Lower lobe of right lung (tissue), 2 donors: ENCODE measurements around the gene NECAB3. TPM values are rescaled to one million over a fixed set of nuclear protein-coding genes. Genes with fewer than 3 reads are reported as not detected.
A peak's percentile ranks its signal among the peaks of the same experiment; 100 is the strongest.

Source experiments
- ATAC-seq, 2 donors: fragments of 200-7000 bp; cut with Tn5 transposase; one replicate each; pipeline ENCODE4 v1.9.1; 2020 to 2022; ENCODE audit warnings: mild to moderate bottlenecking in 2 of 2, moderate library complexity in 2 of 2
- DNase-seq: peaks from one replicate; pipeline ENCODE4 v3.0.0-alpha.2; 2020
- H3K27ac ChIP-seq: fragments of 200-600 bp; one replicate; pipeline ENCODE4 v1.8.0; 2022
- H3K27me3 ChIP-seq: fragments of 200-600 bp; one replicate; pipeline ENCODE4 v1.8.0; 2022; ENCODE audit warnings: low read depth
- H3K36me3 ChIP-seq: fragments of 200-600 bp; one replicate; pipeline ENCODE4 v1.8.0; 2022; ENCODE audit warnings: mild to moderate bottlenecking
- H3K4me1 ChIP-seq: fragments of 200-600 bp; one replicate; pipeline ENCODE4 v1.8.0; 2022
- H3K4me3 ChIP-seq: fragments of 200-600 bp; one replicate; pipeline ENCODE4 v1.8.0; 2022; ENCODE audit warnings: mild to moderate bottlenecking
- H3K9me3 ChIP-seq: fragments of 200-600 bp; one replicate; pipeline ENCODE4 v1.8.0; 2022
- intact Hi-C: fragments of 100-400 bp; cut with DNase I; formaldehyde crosslinking; loops from one replicate; pipeline ENCODE4 v1.11.0; 2022
- total RNA-seq: library from RNA; stranded (reverse); fragmentation: NEBNext Ultra II Directional; extraction: Animal tissue kit (Norgen Biotek cat#: 25700); gene quantifications from one replicate; pipeline ENCODE4 v1.2.1, GENCODE V29; 2021
- TF ChIP-seq, protein P1 (sequence below): fragments of 200-600 bp; IDR thresholded peaks from one replicate; pipeline ENCODE4 v1.8.0; 2022; ENCODE audit warnings: antibody characterized with exemption, mild to moderate bottlenecking
- donor health status: DM: no; HTN: yes; CAD: no; lungs with severe emphysema.

NECAB3 gene
- total RNA-seq, 1 donor from 2014 or later, result 60.3 TPM

DNA sequence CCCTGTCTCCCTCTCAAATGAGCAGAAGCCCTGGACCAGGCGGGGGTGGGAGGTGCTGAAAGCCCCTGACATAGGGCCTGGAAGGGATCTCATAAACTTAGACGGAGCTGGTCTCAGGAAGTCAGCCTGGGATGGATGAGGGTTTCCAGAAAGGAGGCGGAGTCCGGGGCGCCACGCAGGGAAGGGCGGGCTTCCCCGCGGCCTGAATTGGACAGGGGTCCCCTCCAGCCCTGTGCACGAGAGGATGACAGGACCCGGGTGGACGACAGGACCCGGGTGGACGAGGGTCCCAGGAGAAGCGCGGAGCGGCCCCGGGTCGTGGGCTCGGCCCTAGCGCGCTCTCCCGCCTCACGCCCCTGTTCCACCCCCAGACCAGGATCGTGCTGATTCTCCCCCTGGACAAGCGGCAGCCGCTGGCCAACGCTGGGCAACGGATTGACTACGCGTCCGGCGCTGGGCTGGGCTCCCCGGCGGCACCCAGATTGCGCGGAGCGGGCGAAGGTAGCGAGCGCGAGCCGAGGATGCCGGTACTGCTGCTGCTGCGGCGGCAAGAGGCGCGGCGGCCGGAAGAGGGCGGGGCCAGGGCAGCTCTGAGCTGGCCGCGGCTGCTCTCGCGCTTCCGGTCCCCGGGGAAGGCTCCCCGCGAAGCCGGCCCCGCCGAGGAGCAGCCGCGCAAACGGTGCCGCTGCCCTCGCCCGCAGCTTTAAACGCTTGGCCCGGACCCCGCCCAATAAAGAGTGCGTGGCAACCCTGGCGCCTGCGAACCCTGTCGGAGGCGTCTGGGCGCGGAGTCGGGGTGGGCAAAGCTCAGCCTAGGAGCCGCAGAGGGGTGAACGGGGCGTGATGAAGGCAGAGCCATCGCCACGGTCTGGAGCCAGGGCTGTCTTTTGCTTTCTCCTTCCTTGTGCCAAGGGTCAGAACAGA, 10.8 kb downstream of the NECAB3 start:
- DNase-seq (peak; percentile 94), ATAC-seq (peak; percentile 77 to 80)
- Histone ChIP-seq H3K4me1 (peaks cover 47% of the 10 kb centered on the region), H3K36me3 (peaks cover 19% of the 10 kb centered on the region), H3K9me3 (no peaks in the 10 kb centered on the region), H3K4me3 (peak overlapping the region; percentile 88), H3K27ac (peak overlapping the region; percentile 88), H3K27me3 (no peaks in the 10 kb centered on the region)
- TF ChIP-seq, protein P1, sequence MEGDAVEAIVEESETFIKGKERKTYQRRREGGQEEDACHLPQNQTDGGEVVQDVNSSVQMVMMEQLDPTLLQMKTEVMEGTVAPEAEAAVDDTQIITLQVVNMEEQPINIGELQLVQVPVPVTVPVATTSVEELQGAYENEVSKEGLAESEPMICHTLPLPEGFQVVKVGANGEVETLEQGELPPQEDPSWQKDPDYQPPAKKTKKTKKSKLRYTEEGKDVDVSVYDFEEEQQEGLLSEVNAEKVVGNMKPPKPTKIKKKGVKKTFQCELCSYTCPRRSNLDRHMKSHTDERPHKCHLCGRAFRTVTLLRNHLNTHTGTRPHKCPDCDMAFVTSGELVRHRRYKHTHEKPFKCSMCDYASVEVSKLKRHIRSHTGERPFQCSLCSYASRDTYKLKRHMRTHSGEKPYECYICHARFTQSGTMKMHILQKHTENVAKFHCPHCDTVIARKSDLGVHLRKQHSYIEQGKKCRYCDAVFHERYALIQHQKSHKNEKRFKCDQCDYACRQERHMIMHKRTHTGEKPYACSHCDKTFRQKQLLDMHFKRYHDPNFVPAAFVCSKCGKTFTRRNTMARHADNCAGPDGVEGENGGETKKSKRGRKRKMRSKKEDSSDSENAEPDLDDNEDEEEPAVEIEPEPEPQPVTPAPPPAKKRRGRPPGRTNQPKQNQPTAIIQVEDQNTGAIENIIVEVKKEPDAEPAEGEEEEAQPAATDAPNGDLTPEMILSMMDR, result no peak
- intact Hi-C loops, result no loop called here

DNA sequence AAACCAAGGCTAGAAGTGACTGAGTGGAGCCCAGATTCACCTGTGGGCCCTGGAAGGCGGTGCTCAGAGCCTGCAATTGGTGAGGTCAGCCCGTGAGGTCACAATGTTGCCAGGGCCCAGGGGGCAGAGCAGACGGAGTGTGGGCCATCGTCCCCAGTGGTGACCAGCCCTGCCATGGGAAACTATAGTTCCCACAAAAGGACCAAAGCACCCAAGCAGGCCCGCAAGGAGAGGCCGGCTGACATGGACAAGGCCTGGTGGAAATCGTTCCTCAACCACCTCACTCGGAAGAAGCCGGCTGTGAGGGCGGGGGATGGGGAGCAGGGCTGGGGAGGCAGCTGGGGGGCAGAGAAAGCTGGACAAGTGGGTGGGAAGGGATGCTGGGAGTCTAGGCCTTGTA, 12.1 kb downstream of the NECAB3 start, which contains the start of gene C20orf144:
TSS of gene C20orf144 (plus strand) at position 156 of the 400 bp plus-strand sequence. CDS start at position 175, 19 bp downstream.
- peak within 1 kb of the TSS; percentile 88 for H3K4me3 ChIP-seq
- DNase-seq, result peak; percentile 47
- H3K27ac ChIP-seq, result peak within 1 kb of the TSS; percentile 88
- no peak for ATAC-seq
- H3K36me3 ChIP-seq, result peaks cover 24% of the 10 kb centered on the region
- H3K9me3 ChIP-seq, result no peaks in the 10 kb centered on the region
- TF ChIP-seq, protein P1, result no peak
- intact Hi-C loops, result no loop called here
- H3K27me3 ChIP-seq, result no peaks in the 10 kb centered on the region
- peaks cover 35% of the 10 kb centered on the region for H3K4me1 ChIP-seq

DNA sequence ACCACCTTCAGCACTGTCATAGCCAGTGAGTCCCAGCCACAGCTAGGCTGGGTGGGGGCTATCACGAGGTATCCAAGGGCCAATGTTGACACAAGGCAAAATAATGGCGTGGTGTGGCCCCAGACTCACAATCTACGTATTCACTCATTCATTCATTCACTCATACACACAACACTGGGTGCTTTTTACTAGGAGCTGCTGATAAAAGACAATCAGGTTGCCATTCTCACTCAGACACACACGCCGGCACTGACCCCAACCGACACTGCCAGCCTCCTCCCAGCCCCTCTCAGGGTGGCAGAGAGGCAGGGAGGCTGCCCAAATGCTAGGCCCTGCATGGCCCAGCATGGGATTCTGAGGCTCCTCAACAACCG, 13.6 kb downstream of the NECAB3 start:
- Histone ChIP-seq H3K9me3 (no peaks in the 10 kb centered on the region), H3K4me3 (no peak overlapping the region), H3K27me3 (no peaks in the 10 kb centered on the region), H3K27ac (no peak overlapping the region), H3K36me3 (peaks cover 24% of the 10 kb centered on the region), H3K4me1 (peaks cover 24% of the 10 kb centered on the region)
- DNase-seq (peak; percentile 25), ATAC-seq (no peak)
- intact Hi-C loops, result no loop called here
- TF ChIP-seq, protein P1, result no peak

DNA sequence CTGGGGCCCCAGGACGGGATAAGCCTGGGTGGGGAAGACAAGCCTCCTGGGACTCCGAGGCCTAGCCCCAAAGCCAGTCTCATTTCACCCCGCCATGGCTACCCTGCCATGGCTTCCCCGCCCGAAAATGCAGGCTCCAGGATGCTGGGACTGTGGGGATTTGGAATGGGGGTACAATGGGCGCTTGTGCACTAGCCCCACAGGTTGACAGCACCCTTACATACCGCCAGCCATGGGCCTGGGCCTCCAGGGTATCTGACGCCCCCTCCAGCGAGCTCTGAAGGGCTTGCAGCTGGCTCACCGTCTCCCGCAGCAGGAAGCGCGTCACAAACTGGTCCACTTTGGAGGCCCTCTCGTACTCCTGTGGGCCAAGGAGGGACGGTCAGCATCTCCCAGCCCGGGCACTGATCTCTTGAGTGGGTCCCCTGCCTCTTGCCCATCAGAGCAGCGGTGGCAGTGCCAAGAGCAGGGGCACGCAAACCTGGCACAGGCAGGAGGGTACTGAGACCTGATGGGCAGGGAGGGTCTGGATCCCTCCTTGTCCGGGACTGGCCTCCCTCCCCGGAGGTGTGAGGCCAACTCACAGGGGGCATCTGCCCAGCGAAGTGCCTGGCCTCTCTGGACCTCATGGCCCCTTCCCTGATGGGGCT, 14.1 kb downstream of the NECAB3 start:
- no peaks in the 10 kb centered on the region for H3K27me3 ChIP-seq
- H3K9me3 ChIP-seq, result no peaks in the 10 kb centered on the region
- TF ChIP-seq, protein P1, result no peak
- ATAC-seq, result no peak
- peaks cover 24% of the 10 kb centered on the region for H3K36me3 ChIP-seq
- peaks cover 19% of the 10 kb centered on the region for H3K4me1 ChIP-seq
- DNase-seq, result peak; percentile 42
- H3K4me3 ChIP-seq, result no peak overlapping the region
- no peak overlapping the region for H3K27ac ChIP-seq
- intact Hi-C loops, result no loop called here

DNA sequence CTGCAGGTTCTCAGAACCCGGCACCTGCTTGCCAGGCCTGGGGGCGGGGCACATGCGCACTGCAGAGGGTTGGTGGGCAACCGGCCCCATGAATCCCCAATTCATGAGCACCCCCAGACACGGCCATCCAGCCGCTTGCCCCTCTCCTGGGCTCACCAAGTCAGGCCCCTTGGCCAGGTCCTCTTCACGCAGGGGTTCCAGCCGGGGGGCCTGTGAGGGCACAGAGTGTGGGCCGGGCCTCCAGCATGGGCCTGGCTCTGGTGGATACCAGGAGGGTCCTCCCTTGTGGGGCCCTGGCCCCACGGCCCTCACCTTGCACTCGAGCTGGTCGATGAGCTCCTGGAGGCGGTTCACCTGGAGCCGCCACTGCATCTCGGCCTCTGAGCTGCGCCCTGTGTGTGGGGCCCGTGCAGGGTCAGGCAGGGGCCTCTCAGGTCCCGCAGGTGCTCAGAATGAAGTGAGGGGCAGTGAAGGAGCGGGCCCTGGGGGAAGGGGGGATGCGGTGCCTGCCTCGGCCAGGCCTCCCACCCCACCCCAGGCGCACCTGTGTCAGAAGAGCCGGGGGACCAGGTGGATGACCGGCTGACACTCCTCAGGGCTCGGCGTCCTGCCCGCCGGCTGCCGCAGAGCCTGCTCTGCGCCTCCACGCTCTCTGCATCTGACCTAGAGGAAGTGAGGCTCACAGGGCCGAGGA, 14.7 kb downstream of the NECAB3 start:
- Histone ChIP-seq H3K27me3 (no peaks in the 10 kb centered on the region), H3K9me3 (no peaks in the 10 kb centered on the region), H3K36me3 (peaks cover 24% of the 10 kb centered on the region), H3K4me1 (peaks cover 16% of the 10 kb centered on the region), H3K4me3 (no peak overlapping the region), H3K27ac (no peak overlapping the region)
- no peak for ATAC-seq
- TF ChIP-seq, protein P1, result no peak
- peak; percentile 37 for DNase-seq
- intact Hi-C loops, result no loop called here
